ENCODE measurements around the gene ZFR2. TPM values are rescaled to one million over a fixed set of nuclear protein-coding genes. Genes with fewer than 3 reads are reported as not detected.
"Not testable (repeated sequence)": the region's sequence is repeated elsewhere in the genome, so short reads cannot be mapped to it uniquely, and the experiment has no call there.

Gene ZFR2
- total RNA-seq, 1 donor from 2014 or later = not detected

GRCh38 chr19:3893509-3894179 is 24.8 kb upstream of the ZFR2 start:
- DNase-seq (ENCODE audit: low read depth) = no peak
- H3K4me3 ChIP-seq (ENCODE audit: low read depth, low read length) = no peak overlapping the region
- TF ChIP-seq CTCF (conservative IDR thresholded peaks at IDR 0.05; ENCODE audit: low read depth, low read length) = no peak

- no peak for TF ChIP-seq CTCF (conservative IDR thresholded peaks at IDR 0.05; ENCODE audit: low read depth, low read length)
- no peak overlapping the region for H3K4me3 ChIP-seq (ENCODE audit: low read depth, low read length)
- no peak for DNase-seq (ENCODE audit: low read depth)
Measured at GRCh38 chr19:3890591-3890990, 21.8 kb upstream of the ZFR2 start.

- H3K4me3 ChIP-seq (ENCODE audit: low read depth, low read length) = no peak overlapping the region
- TF ChIP-seq CTCF (conservative IDR thresholded peaks at IDR 0.05; ENCODE audit: low read depth, low read length) = no peak
- DNase-seq (ENCODE audit: low read depth) = no peak
Measured at GRCh38 chr19:3882041-3882384, 13.2 kb upstream of the ZFR2 start.

DNA sequence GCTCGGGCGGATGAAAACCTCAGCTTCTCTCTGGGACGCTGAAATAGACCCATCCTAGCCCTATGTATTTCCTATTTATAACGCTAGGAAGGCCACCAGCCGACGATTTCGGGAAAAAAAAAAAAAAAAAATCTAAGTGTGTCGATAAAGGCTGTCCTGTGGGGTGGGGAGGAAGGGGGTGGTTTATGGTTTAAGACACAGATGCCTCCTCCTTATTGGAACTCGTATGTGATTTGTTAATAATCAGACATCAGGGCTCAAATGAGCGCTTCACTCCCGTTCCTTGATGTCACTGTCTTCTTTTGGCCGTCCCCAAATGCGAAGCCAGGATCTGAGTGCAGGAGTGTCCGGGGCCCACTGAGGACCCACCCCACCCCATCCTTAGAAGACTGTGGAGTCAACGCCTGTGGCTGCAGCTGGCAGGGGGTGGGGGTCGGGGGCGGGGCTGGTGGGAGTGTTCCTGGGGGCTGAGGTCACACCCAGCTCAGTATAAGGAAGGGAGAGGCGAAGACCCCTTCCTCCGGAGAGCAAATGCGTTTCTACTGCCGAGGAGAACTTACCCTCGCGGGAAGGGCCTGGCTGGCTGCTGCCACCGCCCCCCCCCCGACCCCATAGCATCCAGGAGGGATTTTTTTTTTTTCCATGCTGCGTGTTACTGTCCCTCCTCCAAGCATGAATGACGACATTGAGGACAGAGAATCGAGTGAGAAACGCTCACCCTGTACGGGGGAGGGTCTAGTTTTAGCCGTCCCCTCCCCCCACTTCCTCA is 12.6 kb upstream of the ZFR2 start:
- no peak overlapping the region for H3K4me3 ChIP-seq (ENCODE audit: low read depth, low read length)
- DNase-seq (ENCODE audit: low read depth) = no peak
- TF ChIP-seq CTCF (conservative IDR thresholded peaks at IDR 0.05; ENCODE audit: low read depth, low read length) = no peak

DNA sequence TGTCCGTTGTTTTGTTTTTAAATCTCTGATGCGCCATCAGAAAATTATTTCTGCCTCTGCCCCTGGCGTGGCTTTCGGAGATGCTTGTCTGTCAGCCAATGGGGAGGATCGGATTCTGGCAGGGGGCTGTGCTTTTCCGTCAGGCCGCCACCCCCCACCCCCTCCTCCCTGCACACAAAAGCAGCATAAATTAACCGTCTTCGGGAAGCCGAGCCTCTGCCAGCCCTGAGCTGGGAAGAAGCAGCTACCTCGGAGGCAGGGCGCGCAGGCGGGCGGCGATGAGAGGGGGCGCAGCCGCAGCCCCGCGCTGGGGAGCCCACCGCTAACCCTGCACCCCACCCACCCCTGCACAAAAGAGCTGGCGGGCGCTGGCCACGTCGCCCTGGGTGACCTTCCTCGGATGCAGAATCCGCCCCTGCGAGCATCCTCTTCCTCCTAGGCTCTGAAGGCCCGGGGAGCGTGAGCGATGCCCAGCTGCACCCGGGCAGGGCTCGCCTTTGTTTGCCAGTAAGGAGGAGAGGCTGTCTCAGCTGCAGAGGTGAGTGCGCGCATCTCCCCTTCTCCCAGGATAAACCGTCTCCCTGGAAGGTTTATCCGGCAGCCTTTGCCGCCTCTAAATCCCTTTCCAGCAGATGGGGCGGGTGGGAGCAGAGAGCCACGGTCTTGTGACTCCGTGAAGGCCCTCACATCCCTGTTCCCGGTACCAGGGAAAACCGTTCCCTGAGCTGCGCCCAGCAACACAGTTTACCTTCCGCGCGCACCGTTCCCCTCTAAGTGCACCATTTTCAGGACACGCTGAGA is 11.8 kb upstream of the ZFR2 start, which contains the start of gene ATCAY:
TSS of gene ATCAY (plus strand) at position 215 of the 801 bp plus-strand sequence. CDS start 5,083 bp downstream, outside the sequence.
- DNase-seq (ENCODE audit: low read depth) = no peak
- H3K4me3 ChIP-seq (ENCODE audit: low read depth, low read length) = no peak within 1 kb of the TSS
- no peak for TF ChIP-seq CTCF (conservative IDR thresholded peaks at IDR 0.05; ENCODE audit: low read depth, low read length)

GRCh38 chr19:3879656-3880055 is 10.8 kb upstream of the ZFR2 start:
- no peak for TF ChIP-seq CTCF (conservative IDR thresholded peaks at IDR 0.05; ENCODE audit: low read depth, low read length)
- H3K4me3 ChIP-seq (ENCODE audit: low read depth, low read length) = no peak overlapping the region

GRCh38 chr19:3874695-3875094 is 5.9 kb upstream of the ZFR2 start:
- DNase-seq (ENCODE audit: low read depth); H3K4me3 ChIP-seq (ENCODE audit: low read depth, low read length): not testable (repeated sequence)

More at GRCh38 chr19:3879656-3880055, 10.8 kb upstream of the ZFR2 start:
- no peak for DNase-seq (ENCODE audit: low read depth)
